Head of caudate nucleus (tissue), 42 donors: ENCODE data around the gene GNA12.
A peak's percentile ranks its signal among the peaks of the same experiment; 100 is the strongest.
"Not testable (repeated sequence)": the region's sequence is repeated elsewhere in the genome, so short reads cannot be mapped to it uniquely, and the experiment has no call there.

Experiments used
- DNase-seq, 42 donors: peaks; one replicate each; pipeline versions ENCODE4 v3.0.0 to v3.0.0-alpha.2; 2020 to 2021; ENCODE audit warnings: mixed read lengths in 7 of 42
- intact Hi-C: fragments of 100-400 bp; cut with DNase I; formaldehyde crosslinking; loops from one replicate; pipeline ENCODE4 v1.15.0; 2022

The GNA12 gene

DNA sequence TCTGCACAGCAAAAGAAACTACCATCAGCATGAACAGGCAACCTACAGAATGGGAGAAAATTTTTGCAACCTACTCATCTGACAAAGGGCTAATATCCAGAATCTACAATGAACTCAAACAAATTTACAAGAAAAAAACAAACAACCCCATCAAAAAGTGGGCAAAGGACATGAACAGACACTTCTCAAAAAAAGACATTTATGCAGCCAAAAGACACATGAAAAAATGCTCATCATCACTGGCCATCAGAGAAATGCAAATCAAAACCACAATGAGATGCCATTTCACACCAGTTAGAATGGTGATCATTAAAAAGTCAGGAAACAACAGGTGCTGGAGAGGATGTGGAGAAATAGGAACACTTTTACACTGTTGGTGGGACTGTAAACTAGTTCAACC lies 95.4 kb downstream of the GNA12 start:
- DNase-seq, intact Hi-C loops: not testable (repeated sequence)

DNA sequence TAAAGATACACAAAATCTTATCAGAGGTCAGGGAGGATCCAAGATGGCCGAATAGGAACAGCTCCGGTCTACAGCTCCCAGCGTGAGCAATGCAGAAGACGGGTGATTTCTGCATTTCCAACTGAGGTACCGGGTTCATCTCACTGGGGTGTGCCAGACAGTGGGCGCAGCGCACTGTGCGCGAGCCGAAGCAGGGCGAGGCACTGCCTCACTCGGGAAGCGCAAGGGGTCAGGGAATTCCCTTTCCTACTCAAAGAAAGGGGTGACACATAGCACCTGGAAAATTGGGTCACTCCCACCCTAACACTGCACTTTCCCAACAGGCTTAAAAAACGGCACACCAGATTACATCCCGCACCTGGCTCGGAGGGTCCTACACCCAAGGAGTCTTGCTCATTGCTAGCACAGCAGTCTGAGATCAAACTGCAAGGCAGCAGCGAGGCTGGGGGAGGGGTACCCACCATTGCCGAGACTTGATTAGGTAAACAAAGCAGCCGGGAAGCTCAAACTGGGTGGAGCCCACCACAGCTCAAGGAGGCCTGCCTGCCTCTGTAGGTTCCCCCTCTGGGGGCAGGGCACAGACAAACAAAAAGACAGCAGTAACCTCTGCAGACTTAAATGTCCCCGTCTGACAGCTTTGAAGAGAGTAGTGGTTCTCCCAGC lies 100.5 kb downstream of the GNA12 start:
- peak in 1 of 42 donors; percentile 22 for DNase-seq
- intact Hi-C loops: not testable (repeated sequence)

GRCh38 chr7:2738766-2739549 lies 105.2 kb downstream of the GNA12 start:
- DNase-seq: peak in 12 of 42 donors; percentile 0 to 43 (median 21)
- intact Hi-C loops: no loop called here

DNA sequence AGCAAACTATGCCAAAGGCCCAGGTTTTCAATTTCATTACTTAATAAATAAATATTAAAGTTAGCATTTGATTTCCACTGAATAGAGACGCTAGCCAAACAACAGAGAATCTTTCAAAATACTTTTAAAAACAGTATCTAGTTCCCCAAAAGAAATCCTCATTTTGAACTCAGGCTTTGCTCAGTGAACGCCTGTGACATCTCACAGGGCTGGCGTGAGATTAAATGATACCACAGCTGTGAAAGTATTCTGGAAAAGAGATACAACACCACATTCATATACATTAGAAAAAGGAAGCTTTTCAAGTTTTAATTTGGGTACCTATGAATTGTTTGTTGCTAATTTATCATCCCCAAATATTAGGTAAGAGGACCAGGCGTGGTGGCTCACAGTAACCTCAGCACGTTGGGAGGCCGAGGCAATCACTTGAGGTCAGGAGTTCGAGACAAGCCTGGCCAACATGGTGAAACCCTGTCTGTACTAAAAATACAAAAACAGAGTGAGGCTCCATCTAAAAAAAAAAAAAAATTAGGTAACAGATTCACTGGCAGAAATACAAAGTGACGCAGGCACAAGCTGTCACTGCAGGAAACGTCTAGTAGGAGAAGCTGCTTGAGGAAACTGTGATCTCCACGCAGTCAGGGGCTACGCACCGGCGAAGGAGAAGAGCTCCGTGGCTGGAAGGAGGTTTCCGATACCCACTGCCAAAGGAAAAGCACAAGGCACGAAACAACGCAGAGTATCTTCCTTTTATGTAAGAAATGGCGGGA lies 106.2 kb downstream of the GNA12 start:
- intact Hi-C loops: no loop called here

GRCh38 chr7:2737005-2737743 lies 106.9 kb downstream of the GNA12 start:
- intact Hi-C loops: not testable (repeated sequence)
- DNase-seq: peak in 11 of 42 donors; percentile 1 to 42 (median 21)

More for the DNA sequence above, 106.2 kb downstream of the GNA12 start:
- DNase-seq: peak in 16 of 42 donors; percentile 6 to 70 (median 43)

DNA sequence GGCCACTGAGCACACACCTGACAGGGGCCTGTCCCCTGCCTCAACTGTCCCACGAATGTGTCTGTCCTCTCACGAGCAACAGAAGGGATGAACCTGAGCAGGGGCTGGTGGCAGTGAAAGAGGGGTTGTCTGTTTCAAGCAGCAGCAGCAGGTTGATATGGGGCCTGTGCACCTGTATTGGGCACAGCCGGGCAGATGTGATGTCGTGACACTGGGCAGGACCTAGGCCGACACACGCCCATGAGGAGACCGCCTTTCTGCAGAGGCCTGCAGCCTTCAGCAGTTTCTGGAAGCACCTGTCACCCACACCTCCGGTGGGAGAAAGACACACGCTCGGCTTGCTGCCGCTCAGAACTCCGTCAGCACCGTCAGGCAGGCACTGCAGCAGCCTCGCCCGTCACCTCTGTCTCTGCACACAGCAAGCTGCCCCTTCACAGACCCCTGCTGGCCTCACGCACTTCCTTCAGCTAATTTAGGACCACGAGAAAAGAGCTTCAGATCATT lies 107.6 kb downstream of the GNA12 start:
- peak in 28 of 42 donors; percentile 26 to 84 (median 63) for DNase-seq

GRCh38 chr7:2735744-2736143 lies 108.4 kb downstream of the GNA12 start:
- intact Hi-C loops: no loop called here
- peak in 13 of 42 donors; percentile 1 to 45 (median 16) for DNase-seq

More for the DNA sequence above, 107.6 kb downstream of the GNA12 start:
- intact Hi-C loops: no loop called here

GRCh38 chr7:2734751-2735571 lies 109.1 kb downstream of the GNA12 start:
- peak in 17 of 42 donors; percentile 10 to 60 (median 39) for DNase-seq
- intact Hi-C loops: no loop called here

DNA sequence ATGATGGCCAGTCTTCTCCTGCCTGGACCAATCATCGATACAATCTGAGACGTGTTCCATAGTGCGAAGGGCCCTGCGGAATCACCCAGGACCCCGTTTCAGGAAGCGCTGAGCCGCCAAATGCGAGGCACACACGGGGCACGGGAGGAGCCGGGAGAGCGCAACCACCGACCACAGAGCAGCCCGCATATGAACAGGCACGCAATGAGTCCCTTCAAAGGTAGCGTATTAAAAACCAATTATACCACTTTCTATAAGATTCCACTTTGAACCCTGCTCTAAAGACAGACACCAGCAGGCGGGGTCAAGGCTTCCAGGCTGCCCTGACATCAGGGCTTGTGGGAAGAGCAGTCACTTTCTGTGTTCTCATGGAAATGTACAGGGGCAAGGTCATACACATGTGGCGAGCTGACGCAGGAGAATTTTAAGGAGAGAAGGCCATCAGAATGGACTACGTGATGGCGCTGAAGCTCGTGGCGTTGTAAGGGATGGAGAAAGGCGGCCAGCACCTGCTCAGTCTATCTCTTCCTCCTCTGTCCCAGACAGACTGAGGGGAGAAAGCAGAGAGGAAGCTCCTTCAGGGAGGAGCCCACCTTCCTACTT lies 109.9 kb downstream of the GNA12 start:
- intact Hi-C loops: no loop called here
- peak in 15 of 42 donors; percentile 0 to 42 (median 12) for DNase-seq

- peak in 22 of 42 donors; percentile 16 to 78 (median 53) for DNase-seq
- intact Hi-C loops: no loop called here
Measured at GRCh38 chr7:2732959-2733584, 111.0 kb downstream of the GNA12 start.

- DNase-seq: peak in 10 of 42 donors; percentile 5 to 21 (median 12)
- intact Hi-C loops: no loop called here
Measured at GRCh38 chr7:2732388-2732787, 111.7 kb downstream of the GNA12 start.

DNA sequence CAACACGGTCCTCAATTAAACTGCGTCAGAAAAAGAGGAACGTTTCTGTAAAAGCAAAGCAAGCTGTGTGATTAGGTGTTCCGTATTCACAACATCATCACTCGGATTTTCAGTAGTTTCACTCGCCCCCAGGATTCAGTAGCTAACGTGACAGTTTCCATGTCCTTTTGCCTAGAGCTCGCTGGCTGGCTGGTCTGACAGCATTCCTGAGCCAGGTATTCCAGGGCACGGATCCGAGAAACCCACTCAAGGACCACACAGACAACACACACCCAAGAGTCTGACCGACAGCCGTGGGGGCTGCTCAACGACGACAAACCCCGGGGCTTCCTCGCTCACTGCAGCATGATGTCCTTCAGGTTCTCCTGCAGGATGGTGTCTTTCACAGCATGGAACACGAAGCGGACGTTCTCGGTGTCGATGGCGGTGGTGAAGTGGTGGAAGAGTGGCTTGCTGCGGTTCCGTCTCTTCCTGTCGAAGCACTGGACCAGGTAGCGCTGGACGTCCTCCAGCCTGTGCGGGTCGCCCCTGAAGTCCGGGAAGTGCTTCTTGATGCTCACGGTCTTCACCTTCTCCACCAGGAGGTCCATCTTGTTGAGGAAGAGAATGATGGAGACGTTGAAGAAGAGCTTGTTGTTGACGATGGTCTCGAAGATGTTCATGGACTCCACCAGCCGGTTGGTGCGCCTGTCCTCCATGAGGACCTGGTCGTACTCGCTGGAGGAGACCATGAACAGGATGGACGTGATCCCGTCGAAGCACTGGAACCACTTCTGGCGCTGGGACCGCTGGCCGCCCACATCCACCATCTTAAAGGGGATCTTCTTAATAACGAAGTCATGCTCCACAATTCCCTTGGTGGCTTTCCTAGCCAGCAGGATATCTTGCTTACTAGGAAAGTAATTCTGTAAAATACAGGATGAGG lies 113.0 kb downstream of the GNA12 start:
- intact Hi-C loops: no loop called here
- DNase-seq: peak in 18 of 42 donors; percentile 2 to 43 (median 15)

DNA sequence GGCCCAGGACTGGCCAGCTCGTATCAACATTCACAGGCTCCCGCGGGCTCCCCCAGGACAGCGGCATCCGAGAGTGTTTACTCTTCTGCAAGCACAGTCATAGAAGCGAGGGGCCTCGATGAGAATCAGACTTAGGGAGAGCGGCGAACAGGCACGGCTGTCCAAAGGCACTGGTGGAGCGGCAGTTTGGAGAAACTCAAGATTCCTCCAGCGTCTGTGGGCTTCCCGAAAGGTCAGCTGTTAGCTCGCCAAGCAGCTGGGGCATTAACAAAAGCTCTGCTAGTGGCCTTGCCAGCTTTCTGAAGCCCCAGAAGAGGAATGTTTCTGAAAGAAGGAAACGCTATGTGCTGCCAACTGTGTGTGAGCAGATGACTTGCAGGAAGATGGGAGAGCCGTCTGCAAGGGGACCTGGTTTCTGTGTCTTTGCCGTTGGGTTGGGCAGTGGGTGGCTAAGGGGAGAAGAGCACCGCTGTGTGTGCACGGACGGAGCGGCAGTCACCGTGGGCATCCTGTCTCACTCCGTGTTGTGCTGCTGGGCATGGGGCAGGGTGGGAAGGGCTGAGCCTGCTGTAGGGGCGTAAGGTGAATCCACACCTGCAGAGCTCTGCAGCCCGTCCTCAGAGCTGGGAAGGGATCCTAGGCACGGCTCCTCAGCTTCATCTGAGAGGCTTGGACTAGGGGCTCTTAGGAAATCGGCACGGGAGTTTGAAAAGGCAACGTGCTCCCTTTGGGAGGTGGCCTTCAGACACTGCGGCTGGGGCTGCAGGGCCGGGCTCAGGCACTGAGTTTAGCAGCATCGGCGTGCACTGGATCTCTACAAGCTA lies 114.0 kb downstream of the GNA12 start:
- peak in 40 of 42 donors; percentile 45 to 85 (median 67) for DNase-seq
- intact Hi-C loops: loop anchor here (10.0 kb wide), 1 partner anchor 115 kb away; the partner anchor contains the start of gene GNA12

GRCh38 chr7:2729031-2729892 lies 114.8 kb downstream of the GNA12 start:
- peak in 26 of 42 donors; percentile 3 to 66 (median 46) for DNase-seq

More at GRCh38 chr7:2729031-2729892, 114.8 kb downstream of the GNA12 start:
- intact Hi-C loops: loop anchor here (10.0 kb wide), 1 partner anchor 116 kb away; the partner anchor contains the start of gene GNA12
